NCI-H69 (cell line): ENCODE data around the gene UFC1.

Source experiments
- DNase-seq: peaks from one replicate; lab custom pipeline; 2025; lab: John Stamatoyannopoulos, UW

The UFC1 gene

GRCh38 chr1:161171191-161171590 is 17.4 kb downstream of the UFC1 start:
- DNase-seq: no peak

GRCh38 chr1:161171696-161172095 is 17.9 kb downstream of the UFC1 start:
- no peak for DNase-seq

DNA sequence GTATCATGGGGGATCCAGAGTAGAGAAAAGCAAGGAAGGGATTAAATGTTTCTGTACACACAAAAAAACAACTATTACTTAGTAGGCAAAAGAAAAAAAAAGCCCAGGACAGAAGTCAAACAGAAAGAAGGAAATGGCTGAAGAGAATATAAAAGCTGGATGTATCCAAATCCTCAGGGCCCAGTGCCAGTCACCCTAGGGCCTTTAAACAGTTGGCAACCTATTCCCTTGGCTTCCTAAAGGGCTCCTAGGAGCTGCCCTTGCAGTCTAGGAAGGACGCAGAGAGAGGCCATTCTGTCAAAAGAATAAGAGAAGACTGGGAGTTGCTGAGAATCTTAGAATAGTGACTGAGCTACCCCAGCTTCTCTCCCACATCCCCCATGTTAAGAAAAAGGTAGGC is 18.6 kb downstream of the UFC1 start:
- DNase-seq: no peak

DNA sequence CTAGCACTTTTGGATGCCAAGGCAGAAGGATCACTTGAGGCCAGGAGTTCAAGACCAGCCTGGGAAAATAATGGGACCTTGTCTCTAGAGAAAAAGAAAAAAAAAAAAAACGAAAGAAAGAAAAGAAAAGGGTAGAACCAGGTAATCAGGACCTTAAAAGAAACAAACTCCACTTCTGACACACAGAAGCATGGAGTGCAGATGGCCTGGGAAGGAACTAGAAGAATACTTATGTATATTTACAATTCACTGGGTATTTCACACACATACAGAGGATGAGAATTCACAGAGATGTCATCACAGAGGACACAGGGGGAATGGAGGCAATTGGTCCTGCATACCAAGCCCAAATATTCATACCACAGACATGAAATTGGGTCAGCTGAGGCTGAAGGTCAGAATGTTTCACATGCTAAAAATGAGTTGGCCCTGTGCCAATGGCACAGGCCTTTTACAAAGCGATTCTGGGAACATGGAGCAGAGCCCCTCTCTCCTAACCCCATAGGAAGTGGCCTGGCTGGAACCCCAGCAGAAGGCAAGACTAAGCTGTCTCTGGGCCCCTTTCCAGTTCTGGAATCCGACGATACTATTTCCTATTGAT is 19.1 kb downstream of the UFC1 start:
- no peak for DNase-seq

- no peak for DNase-seq
These were observed 19.9 kb downstream of the UFC1 start for GRCh38 chr1:161173711-161174110.

GRCh38 chr1:161174911-161175310 is 21.1 kb downstream of the UFC1 start:
- no peak for DNase-seq

DNA sequence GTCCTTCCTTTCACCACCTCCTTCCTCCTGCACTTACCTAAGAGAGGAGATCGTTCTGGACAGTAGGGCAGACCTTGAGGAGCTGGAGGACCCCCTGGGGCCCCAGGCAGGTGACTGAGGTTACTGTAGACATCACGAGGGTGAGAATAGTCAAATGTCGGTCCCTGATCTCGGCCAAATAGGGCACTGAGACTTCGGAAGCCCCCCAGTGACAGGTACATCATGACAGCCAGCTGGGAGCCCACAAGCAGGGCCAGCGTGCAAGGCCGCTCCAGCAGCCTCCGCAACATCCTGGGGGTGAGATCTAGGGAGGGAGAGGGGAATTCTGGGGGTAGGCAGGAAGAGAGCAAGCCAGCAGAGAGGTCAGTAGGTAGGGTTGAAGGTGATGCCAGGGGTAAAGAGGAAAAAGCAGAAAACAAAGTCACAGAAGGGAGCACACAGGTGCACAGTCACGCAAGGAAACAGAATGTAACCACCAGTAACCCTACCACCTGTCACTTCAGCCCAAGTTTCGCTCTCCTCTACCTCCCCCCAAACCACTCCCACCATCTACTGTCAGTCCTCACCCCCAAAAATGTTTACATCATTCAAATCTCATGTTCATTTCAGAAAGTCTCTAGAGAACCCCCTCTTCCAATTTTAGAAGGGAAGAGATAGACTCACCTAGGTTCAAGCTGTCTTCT is 22.1 kb downstream of the UFC1 start:
- DNase-seq: no peak

- DNase-seq: no peak
These were observed 22.8 kb downstream of the UFC1 start for GRCh38 chr1:161176468-161177111.

DNA sequence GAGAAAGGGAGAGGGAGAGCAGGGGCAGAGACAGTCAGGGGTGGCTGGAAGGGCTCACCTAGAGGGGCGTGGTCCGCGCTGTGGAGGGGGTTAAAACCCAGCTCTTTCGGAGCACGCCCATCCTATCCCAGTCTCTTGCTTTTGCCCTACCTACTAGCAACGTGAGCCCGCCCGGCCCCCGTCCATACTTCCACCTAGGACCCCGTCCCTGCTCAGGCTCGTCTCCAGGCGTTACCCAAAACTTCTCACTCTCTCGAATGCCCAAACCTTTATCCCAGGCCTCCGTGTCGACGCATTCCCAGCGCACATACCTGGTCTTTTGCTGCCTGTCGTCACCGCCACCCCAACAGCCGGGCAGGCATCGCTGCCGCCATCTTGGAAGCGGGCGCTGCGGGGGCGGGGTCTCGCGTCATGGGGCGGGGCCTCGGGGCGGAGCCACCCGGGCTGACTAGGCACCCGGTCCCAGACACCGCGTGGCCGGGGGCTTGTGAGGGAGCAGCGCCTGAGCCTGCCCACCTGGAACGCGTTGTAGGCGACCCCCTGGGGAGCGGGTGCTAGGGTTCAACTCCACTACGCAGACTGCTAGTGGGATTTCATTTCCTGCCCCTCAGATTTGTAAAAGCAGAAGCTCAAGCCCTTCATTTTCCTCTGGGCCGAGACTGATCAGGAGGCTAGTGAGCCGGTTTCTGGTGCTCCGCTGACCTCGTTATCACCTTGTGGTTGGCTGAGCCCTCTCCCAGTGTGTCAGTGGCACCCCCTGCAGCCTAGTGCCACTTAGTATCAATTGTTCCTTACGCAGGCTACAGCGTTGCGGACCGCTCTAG is 23.5 kb downstream of the UFC1 start, which contains the start of gene B4GALT3:
B4GALT3 (minus strand) TSS at position 396 of the 824 bp plus-strand sequence. CDS start 1,447 bp downstream, outside the sequence.
- DNase-seq: peak; percentile 95

- DNase-seq: no peak
These were observed 24.1 kb downstream of the UFC1 start for GRCh38 chr1:161177936-161178244.

DNA sequence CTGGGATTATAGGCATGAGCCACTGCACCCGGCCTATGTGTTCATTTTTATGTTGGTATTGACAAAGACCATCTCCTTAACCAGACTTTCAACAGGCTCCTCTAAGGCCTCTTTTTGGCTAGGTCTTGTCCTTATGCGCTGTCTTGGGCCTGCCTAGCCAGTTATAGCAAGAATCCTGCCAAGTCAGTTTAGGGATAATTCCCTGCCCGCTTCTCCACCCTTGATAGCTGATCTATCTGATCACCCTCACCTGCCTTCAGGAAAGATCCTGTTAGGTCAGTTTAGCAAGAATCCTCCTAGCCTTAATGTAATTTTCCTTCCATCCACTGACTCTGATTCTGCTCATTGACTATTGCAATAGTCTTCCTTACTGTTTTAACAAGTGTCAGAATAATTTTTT is 25.9 kb downstream of the UFC1 start:
- no peak for DNase-seq

- DNase-seq: peak; percentile 47
These were observed 26.9 kb downstream of the UFC1 start for GRCh38 chr1:161180639-161181038.

GRCh38 chr1:161182214-161182613 is 28.4 kb downstream of the UFC1 start:
- no peak for DNase-seq

GRCh38 chr1:161185282-161185682 is 31.5 kb downstream of the UFC1 start:
- peak; percentile 78 for DNase-seq

DNA sequence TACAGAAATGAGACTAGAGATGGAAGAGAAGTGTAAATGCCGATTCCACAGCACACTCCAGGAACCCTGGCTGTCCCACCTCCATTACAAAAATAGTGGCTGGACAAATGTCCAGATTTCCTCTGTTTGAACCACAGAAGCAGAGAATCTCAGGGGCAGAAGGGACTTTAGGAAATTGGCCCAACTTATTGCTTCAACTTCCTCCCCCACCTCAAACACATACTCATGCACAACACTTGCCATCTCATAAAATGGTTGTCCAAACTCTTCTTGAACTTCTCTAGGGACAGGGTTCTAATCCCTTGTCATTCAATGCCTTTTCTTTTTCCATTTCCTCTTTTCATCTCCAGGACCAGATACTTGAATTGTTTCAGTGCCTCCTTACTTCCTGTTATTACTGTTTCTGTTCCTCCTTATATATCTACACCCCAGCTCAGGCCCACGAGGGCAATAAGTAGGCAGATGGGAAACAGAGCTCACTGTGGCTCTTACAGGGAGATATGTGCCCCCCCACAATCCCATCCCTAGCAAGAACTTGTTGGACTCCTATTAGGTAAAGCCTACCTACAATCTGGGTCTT is 32.0 kb downstream of the UFC1 start:
- no peak for DNase-seq

- no peak for DNase-seq
These were observed 33.5 kb downstream of the UFC1 start for GRCh38 chr1:161187311-161187710.

DNA sequence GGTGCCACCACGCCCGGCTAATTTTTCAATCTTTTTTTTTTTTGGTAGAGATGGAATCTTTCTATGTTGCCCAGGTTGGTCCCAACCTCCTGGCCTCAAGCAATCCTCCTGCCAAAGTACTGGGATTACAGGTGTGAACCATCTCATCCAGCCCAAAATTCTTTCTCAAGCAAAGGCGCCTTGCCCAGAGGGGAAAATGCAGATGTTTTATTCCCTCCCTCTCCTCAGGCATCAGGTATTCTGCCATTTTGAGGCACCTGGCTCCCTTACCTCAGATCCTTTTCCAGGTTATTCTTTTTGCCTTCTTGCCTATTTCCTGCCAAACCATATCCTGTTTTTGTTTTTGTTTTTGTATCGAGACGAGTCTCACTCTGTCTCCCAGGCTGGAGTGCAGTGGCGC is 34.6 kb downstream of the UFC1 start:
- no peak for DNase-seq

GRCh38 chr1:161189036-161189435 is 35.3 kb downstream of the UFC1 start:
- no peak for DNase-seq

DNA sequence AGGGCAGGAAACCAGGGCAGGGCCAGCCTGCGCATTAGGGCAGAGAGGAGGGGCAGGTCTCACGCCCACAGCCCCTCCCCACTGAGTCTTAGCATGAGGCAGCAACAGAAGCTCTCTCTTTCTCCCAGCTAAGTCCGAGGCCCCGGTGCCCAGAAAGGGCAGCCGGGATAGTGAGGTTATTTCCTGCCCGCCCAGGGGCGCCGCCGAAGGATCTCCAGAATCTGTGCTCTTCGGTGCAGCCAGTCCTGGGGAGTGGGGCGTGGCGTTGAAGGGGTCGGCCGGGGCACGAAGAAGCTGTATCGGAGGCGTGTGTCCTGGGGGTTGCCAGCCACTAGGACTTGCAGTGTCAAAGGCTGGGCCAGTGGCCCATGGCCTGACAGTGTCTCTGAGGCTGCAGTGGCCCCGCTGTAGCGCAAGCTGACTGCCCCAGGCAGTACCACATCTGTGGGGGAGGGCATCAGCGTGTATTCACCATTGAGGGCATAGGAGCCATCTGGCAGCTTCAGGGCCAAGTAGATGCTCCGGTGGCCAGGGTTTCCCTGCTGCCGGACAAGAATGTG is 37.3 kb downstream of the UFC1 start:
- peak; percentile 68 for DNase-seq

- DNase-seq: no peak
These were observed 38.2 kb downstream of the UFC1 start for GRCh38 chr1:161191971-161192370.

- peak; percentile 83 for DNase-seq
These were observed 39.0 kb downstream of the UFC1 start for GRCh38 chr1:161192476-161193465.
